ENCODE data around the gene DPYSL4. TPM values are rescaled to one million over a fixed set of nuclear protein-coding genes. Genes with fewer than 3 reads are reported as not detected.

Gene DPYSL4
- total RNA-seq, 2 donors from 2014 or later, result 3.4 to 4.1 TPM

DNA sequence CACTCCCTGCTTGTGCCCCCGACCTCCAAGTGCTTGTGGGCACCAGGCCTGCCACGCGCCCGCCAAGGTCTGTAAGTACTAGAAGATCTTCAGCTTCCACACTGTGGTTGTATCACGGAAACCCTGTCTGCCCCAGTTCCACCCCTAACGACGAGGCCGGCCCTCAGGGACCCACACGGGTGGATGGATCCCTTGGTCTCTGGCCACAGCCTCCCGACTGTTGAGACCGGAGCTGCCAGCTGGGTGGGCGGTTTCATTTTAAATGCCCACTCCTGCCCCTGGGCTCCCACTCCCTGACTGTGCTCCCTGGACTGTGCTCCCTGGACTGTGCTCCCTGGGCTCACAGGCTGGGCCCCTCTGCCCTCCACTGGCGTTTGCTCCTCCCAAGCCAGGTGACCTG lies 50.1 kb downstream of the DPYSL4 start:
- no peaks in the 10 kb centered on the region for H3K9me3 ChIP-seq
- no peaks in the 10 kb centered on the region for H3K4me1 ChIP-seq
- no peaks in the 10 kb centered on the region for H3K27me3 ChIP-seq
- no peak overlapping the region for H3K27ac ChIP-seq
- DNase-seq (ENCODE audit: low spot score), result no peak
- no peak overlapping the region for H3K4me3 ChIP-seq
- TF ChIP-seq CTCF (IDR thresholded peaks at IDR 0.05), result no peak
- H3K36me3 ChIP-seq, result no peaks in the 10 kb centered on the region

GRCh38 chr10:132237396-132237795 lies 50.6 kb downstream of the DPYSL4 start:
- no peaks in the 10 kb centered on the region for H3K4me1 ChIP-seq
- H3K27me3 ChIP-seq, result no peaks in the 10 kb centered on the region
- no peak for TF ChIP-seq CTCF (IDR thresholded peaks at IDR 0.05)
- no peak overlapping the region for H3K4me3 ChIP-seq
- no peaks in the 10 kb centered on the region for H3K36me3 ChIP-seq
- no peak overlapping the region for H3K27ac ChIP-seq
- H3K9me3 ChIP-seq, result no peaks in the 10 kb centered on the region
- DNase-seq (ENCODE audit: low spot score), result no peak

DNA sequence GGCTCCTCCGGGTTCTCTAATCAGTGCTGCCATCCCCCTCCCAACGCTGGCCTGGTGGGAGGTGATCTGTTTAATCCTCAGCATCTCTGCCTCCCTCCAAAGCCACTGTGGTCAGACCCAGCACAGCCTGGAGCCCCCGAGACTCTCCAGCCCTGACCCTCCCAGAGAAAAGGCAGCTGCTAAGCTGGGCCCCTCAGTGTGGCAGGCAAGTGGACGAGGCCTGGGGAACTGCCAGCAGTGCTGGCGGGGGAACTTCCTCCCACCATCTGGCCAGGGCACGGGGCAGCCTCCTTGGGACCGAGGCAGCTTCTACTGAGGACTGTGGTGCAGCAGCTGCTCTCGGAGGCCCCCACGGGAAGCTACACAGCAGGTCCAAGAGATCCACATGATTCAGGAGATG lies 51.1 kb downstream of the DPYSL4 start:
- Histone ChIP-seq H3K27ac (no peak overlapping the region), H3K4me1 (no peaks in the 10 kb centered on the region), H3K36me3 (no peaks in the 10 kb centered on the region), H3K27me3 (no peaks in the 10 kb centered on the region), H3K4me3 (no peak overlapping the region), H3K9me3 (no peaks in the 10 kb centered on the region)
- TF ChIP-seq CTCF (IDR thresholded peaks at IDR 0.05), result no peak
- no peak for DNase-seq (ENCODE audit: low spot score)

DNA sequence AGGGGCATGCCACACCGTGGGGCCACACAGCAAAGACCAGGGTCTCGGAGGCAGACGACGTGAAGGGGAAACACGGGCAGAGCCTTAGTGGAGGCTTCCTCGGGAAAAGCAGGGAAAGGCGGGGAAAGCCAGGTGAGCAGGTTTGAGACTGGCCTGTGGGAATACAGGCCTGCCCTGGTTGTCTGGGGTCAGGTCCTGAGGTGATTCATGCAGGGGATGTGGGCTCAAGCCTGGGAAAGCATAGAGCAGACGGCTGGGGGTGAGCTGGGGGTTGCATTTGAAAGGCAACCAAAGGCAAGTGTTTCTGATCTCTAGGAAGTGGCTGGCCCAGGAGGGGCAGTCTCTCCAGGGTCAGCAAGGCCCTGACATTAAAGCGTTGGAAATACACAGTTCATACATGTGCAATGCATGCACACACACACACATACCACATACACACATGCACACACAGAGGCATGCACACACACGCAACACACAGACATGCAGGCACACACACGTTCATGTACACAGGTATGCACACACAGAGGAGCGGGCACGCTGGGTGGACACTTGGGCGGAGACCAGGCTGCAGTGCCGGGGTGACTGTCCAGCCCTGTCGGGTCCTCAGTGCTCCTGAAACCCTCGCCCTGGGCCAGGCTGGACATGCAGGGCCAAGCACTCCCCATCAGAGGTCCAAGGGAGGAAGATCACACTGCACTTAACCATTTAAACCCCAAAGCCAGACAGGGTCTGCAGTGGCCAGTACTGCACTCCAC lies 51.8 kb downstream of the DPYSL4 start:
- no peak for DNase-seq (ENCODE audit: low spot score)
- H3K4me3 ChIP-seq, result no peak overlapping the region
- H3K27ac ChIP-seq, result no peak overlapping the region
- no peaks in the 10 kb centered on the region for H3K4me1 ChIP-seq
- H3K27me3 ChIP-seq, result no peaks in the 10 kb centered on the region
- no peaks in the 10 kb centered on the region for H3K9me3 ChIP-seq
- no peak for TF ChIP-seq CTCF (IDR thresholded peaks at IDR 0.05)
- no peaks in the 10 kb centered on the region for H3K36me3 ChIP-seq

DNA sequence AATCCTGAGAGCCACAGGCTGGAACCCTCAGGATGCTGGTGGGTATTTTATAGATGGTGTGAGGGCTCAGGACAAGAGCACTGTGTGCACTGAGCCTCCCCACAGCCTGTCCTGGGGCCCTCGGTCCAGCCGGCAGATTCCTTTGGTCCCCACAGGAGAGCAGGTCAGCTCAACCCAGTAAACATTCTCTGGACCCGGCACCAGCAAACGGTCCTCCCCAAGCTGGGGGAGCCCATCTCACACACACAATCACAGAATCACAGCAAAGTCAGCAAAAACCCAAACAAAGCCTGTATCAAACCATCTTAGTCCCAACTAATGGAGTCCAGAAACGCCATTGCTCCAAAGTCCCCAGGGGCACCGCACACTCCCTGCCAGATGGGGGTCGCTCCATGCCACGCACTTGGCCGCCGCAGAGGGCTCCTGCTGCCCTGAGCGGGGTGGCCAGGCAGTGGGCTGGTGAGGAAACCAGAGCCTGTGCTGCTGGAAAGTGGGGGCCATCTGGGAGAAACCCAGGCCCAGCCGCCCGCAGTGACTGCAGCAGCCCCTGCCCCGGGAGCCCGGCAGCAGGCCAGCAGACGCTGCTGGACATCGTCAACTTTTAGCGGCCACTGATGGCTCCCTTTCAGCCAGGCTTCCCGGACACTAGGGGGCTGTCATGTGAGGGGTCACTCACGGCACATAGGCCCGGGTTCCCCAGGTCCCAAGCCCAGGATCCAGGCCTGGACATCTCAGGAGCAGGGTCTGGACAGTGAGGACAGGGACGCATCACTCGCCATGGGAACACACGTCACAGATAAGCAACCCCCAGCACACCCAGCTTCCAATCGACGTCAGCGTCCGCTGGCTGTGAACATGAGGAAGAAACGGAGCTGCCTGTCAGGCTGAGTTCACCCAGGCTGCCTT lies 52.6 kb downstream of the DPYSL4 start:
- Histone ChIP-seq H3K9me3 (no peaks in the 10 kb centered on the region), H3K36me3 (no peaks in the 10 kb centered on the region), H3K27me3 (no peaks in the 10 kb centered on the region), H3K4me3 (no peak overlapping the region), H3K27ac (no peak overlapping the region), H3K4me1 (no peaks in the 10 kb centered on the region)
- TF ChIP-seq CTCF (IDR thresholded peaks at IDR 0.05), result no peak
- DNase-seq (ENCODE audit: low spot score), result peak; percentile 67
